HG03025 (cell line): ENCODE results near the gene LGMN.
A peak's percentile ranks its signal among the peaks of the same experiment; 100 is the strongest.
"Not testable (repeated sequence)": the region's sequence is repeated elsewhere in the genome, so short reads cannot be mapped to it uniquely, and the experiment has no call there.

Experiments
- ATAC-seq: cut with Tn5 transposase; IDR thresholded peaks from one replicate; pipeline ENCODE4 v1.9.1; 2021; ENCODE audit warnings: mild to moderate bottlenecking, moderate library complexity; ENCODE audit not compliant: unreplicated experiment, low FRiP score

Gene LGMN

DNA sequence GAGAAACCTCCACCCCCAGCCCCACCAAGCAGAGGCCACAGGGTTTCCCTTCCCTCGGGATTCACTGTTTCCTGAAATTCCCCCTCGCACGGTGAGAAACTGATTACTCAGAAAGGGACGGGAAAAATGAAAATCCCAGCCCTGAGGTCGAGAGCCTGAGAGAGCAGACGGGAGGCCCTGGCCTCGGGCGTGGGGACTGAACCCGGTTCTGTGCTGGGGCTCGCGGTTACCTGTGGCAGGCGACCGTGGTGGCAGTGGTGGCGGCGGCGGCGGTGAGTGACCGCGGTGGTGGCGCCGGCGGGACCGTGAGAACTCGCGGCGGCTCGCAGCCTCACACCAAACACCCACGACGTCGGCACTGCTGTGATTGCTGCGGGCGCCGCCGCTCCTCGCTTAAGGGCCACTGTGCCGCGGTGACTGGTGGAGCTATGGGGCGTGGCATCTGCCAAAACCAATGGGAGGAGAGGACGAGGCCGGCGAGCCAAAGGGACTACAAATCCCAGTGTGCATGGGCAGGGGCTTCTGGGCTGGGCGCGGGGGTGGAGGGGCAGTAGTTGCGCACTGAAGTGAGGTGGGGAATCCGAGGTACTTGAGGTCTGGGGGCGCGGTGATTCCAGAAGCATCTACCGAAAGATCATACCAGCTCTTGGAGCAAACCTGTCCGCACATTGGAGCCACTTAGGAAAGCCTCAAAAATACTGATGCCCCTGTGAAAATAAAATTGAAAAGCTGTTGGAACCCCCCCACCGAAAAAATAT, at the start of gene LGMN:
LGMN (minus strand) TSS at position 369 of the 758 bp plus-strand sequence. CDS start 15,841 bp downstream, outside the sequence.
- peak; percentile 80 for ATAC-seq

DNA sequence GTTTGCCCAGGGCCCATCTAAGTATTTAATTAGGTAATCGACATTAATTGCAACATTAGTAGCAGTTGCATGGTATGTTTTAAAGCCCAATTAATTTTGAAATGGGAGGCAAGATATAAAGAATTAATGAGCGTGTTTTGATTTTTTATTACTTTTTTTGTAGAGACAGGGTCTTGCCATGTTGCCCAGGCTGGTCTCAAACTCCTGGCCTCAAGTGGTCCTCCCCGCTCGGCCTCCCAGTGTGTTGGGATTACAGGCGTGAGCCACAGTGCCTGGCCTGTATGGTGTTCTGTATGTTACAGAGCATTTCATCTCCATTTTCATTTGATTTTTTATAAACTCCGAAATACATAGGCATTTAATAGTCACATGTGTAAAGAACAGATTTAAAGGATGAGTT, 46.5 kb upstream of the LGMN start:
- no peak for ATAC-seq

DNA sequence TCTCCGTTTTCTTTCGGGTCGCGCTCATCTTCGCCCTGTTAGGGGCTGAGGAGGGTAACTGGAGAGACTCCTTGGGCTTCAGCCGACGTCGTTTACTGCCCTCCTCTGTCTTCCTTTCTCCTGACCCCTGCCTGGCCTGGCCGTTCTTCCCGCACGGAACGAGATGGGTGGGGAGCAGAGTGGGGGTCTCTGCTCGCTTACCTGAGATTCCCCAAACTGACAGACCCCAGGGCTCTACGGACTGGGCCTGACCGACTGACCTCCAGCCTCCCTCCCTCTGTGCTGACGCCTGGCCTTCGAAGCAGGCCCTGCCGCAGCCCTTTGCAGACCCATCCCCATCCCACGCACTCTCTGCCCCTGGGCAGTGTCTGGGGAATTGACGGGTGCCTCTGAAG, 46.1 kb upstream of the LGMN start:
- no peak for ATAC-seq

- ATAC-seq, result peak; percentile 92
Observed at GRCh38 chr14:92793709-92794546, 45.5 kb upstream of the LGMN start, which contains the start of gene GOLGA5. Gene GOLGA5 (plus strand): TSS chr14:92794305. CDS start chr14:92797438, 3,133 bp downstream.

DNA sequence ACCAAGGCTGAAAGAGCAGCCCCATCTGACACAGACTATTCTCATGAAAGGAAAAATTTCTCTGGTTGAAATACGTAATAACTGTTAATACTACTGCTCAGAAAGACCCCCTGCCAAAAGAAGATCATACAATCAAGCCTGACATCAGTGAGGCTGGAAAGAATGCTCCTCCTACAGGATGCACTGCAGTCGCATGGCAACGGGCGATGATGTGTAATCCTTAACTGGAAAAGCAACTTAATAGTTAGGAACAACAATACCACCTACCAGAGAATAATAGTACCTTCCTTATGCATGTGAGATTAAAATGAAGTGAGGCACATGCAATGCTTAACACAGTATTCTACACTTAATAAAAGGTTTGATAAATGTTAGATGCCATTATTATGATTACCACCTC, 44.5 kb upstream of the LGMN start:
- ATAC-seq, result no peak

GRCh38 chr14:92789457-92790089, 41.1 kb upstream of the LGMN start:
- ATAC-seq, result no peak

DNA sequence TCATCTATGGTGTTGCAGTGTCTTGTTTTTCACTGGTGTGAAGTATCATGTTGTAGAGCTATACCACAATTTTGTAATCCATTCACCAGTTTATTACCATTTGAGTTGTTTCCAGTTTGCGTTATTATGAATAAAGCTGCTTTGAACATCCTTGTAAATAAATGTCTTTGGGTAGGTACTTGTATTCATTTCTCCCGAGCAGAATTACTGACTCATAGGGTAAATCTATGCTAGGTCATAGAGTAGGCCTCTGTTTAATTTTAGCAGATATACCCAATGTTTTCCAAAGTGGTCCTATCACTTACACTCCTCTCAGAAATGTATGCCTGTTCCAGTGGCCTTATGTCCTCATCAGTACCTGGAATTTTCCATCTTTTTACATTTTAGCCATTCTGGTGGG, 39.1 kb upstream of the LGMN start:
- ATAC-seq, result no peak

GRCh38 chr14:92786427-92786756, 38.0 kb upstream of the LGMN start:
- no peak for ATAC-seq

- no peak for ATAC-seq
Observed at GRCh38 chr14:92785667-92786426, 37.4 kb upstream of the LGMN start.

GRCh38 chr14:92783813-92784431, 35.5 kb upstream of the LGMN start:
- no peak for ATAC-seq

GRCh38 chr14:92781350-92781749, 32.9 kb upstream of the LGMN start:
- no peak for ATAC-seq

DNA sequence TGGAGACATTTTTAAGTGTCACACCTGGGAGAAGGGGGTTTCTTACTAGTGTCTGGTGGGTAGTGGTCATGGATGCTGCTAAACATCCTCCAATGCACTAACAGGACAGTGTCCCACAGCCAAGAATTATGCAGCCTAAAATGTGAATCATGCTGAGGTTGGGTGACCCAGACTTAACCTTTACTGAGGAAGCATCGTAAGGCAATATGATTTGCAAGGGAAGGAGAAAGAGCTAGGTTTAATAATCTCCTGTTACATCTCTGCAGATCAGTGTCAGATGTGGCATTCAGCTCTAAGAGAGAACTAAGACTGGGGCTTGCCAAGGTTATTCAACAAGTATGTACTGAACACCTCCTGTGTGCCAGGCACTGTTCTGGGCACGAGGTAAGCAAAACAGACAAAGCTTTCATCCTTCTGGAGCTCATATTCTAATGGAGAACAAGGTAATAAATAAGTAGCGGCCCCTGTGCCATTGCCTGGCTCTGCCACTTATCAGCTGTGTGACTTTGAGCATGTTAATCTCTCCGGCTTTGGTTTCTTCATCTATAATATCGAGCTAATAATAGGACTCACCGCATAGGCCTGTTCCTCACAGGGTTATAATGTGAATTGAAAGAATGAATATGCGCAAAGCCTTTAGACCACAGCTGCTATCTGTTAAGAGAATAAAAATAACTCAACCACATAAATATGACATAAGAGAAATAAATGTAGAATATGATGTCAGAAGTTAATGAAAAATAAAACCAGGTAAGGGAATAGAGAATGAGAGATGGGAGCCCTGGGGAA, 32.2 kb upstream of the LGMN start:
- no peak for ATAC-seq

- ATAC-seq, result not testable (repeated sequence)
Observed at GRCh38 chr14:92778868-92779565, 30.6 kb upstream of the LGMN start.

DNA sequence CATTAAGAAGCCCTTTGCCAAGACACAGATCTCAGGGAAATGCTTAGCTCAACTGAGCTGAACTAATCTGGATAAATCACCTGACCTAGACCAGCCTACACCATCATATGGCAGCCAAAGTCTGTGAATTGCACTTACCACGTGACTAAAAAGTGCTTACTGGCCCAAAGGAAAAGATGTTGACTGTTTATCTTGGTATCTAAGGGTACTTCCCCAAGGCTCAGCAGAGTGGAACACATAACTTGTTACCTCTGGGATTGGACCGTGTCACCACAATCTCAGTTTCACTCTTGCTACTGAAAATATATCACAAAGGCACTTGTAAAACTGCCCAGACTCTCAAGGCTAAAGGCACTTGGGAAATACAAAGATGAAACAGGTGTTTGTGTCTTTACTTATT, 26.9 kb upstream of the LGMN start:
- ATAC-seq, result peak; percentile 83

GRCh38 chr14:92774572-92774971, 26.1 kb upstream of the LGMN start:
- ATAC-seq, result no peak

DNA sequence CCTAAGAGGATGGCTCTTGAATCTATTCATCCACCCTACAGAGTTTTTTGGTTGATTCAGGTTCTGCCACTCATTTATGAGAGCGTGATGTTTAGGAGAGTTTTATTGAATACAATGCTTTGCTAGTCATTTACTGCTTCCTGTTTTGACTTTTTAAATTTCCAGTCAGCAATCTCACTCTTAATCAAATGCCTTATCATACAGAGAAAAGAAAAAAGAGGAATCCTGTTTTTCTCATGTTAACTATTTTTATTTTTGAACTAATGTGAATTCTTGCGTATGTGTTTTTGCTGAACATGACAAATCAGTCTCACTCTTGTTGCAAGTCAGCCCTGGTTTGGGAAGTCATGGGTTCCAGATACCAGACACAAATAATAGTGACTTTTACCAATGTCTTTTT, 22.1 kb upstream of the LGMN start:
- no peak for ATAC-seq

GRCh38 chr14:92768795-92769194, 20.4 kb upstream of the LGMN start:
- ATAC-seq, result no peak

GRCh38 chr14:92768236-92768635, 19.8 kb upstream of the LGMN start:
- ATAC-seq, result peak; percentile 73
